Measurements from ENCODE around the gene PPP1R14D.

PPP1R14D gene

GRCh38 chr15:40776537-40777141 is 51.9 kb downstream of the PPP1R14D start:
- DNase-seq = no peak

GRCh38 chr15:40775740-40776536 is 52.6 kb downstream of the PPP1R14D start:
- no peak for DNase-seq

DNA sequence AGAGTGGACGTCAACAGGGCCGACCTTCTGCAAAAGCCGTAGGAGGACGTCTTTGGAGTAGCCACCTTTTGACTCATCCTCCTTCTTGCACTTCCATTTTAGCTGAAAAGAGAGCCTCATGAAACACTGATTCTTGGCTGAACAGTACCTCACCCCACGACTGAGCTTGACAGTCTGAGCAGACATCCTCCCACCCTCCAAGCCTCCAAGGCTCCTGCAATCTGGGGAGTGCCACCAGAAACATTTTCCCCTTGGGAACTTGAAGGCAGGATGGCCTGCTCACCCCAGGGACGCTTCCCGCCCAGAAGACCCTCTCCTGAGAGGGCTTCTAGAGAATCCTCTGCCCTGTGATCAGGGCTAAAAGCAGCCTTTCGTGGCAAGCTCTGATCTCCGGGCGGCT is 53.5 kb downstream of the PPP1R14D start:
- no peak for DNase-seq

DNA sequence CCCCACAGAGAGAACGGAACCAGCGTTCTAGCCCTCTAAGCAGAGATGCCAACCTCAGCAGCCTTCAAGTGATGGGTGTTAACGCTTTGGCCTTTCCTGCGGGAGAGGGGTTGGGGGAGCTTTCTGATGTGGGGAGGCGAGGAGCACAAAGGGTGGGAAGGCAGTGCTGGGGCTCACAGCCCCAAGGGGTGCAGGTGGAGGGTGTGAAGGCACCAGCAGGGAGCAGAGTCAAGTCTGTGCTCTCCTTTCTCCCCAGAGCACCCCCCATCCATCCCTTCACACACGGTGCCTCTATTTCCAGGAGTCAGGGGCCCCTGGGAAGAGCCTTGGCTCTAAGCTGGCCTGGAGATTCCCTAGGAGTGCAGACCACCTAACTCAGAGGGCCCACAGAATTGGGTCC is 54.6 kb downstream of the PPP1R14D start:
- no peak for DNase-seq

DNA sequence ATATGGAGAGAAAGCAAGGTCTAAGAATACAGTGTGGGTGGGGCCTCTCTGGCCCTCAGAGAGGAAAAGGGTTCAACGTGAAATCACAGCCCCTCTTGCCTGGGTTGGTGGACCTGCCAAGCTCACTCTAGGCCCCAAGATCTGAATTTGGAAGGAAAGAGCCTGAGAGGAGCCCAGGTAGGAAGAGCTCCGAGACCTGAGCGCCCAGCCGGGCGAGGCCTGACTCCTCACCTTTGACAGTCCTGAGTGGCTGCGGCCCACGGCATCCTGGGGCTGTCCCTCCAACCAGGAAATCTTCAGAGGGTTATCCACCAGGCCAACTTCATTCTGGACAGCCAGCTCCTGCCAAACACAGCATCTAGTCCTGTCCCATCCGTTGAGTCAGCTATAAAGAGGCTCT is 55.0 kb downstream of the PPP1R14D start:
- no peak for DNase-seq

DNA sequence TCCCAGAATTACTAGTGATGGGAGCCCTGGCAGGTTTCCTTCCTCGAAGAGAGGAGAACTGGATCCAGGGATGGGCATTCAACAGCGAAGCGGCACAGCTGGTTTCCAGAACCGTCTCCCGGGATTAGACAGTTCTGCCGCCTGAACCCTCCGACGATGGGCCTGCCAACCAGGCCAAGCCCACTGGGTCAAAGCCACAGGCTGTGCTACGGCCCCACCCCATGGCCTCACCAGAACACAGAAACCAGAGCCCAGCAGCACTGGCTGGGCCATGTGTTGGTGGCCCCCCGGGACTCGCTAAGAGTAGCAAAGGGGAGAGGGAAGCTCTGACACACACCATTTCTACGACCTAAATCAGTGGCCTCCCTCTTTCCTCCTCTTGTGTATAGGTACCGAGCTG is 56.5 kb downstream of the PPP1R14D start:
- no peak for DNase-seq

GRCh38 chr15:40771242-40771641 is 57.3 kb downstream of the PPP1R14D start:
- DNase-seq = no peak

GRCh38 chr15:40770147-40770721 is 58.3 kb downstream of the PPP1R14D start:
- no peak for DNase-seq

GRCh38 chr15:40769274-40770146 is 59.0 kb downstream of the PPP1R14D start, which contains the start of gene C15orf62:
C15orf62 (plus strand) TSS chr15:40769980; CDS start chr15:40770496, 516 bp downstream.
- no peak for DNase-seq

DNA sequence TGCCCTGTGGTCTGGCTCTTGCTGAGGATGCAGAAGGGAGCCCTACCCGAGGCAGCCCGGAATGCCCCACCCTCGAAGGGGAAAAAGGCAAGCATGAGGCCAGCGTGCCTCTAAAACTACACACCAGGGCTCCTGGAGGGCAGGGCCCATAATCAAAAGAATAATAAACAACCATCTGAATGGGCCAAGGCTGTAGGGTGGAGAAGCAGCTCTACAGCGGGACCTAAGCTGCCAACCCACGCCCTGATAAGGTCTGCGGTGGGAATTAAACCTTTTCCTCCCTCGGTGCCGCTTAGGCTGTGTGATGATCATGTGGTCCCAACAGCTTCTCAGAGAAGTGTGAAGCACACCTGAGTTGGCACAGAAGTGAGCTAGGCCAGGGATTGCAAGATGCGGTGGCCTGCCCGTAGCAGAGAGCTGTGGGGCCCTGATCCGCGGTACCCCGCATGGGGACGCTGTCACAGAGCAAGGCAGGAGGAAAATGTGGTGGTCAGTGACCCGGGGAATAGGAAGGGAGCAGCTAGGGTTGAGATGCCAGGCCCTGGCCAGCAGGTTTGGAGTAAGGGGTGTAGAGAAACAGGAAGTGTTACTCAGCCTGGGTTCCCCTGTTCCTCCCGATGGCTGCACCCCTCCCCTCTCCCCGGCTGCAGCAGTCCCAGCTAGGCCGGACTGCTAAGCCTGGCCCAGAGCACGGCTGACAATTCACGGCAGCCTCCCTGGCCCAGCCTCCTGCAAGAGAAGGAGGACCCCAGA is 59.8 kb downstream of the PPP1R14D start:
- no peak for DNase-seq

DNA sequence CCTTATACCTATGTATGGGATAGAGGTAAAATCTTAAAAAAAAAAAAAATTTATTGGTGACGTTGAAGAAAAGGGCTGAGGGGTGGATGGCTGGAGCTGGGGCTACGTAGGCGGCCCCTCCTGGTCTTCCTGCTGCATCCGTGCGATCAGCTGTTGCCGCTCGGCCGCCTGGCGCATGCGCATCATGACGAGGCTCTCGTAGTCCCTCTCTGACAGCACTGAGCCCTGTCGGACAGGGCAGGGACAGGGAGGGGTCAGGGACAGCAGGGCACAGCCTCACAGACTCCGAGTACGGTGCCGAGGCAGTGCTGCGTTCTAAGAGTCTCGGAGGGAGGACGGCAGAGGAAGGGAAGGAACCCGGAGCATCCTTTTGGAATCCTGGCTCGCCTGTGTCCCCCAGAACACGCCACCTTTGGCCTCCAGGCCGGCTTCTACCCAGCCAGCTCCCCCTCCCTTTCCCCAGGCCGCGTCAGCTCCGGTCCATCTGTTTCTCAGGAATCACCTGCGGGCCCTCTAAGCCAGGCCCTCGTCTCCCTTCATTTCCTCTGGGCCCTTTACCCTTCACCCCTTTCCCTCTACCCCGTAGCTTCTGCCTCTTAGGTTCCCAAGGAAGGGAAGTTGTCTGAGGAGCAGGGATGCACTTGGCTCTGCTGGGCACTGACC is 60.5 kb downstream of the PPP1R14D start:
- DNase-seq = no peak

DNA sequence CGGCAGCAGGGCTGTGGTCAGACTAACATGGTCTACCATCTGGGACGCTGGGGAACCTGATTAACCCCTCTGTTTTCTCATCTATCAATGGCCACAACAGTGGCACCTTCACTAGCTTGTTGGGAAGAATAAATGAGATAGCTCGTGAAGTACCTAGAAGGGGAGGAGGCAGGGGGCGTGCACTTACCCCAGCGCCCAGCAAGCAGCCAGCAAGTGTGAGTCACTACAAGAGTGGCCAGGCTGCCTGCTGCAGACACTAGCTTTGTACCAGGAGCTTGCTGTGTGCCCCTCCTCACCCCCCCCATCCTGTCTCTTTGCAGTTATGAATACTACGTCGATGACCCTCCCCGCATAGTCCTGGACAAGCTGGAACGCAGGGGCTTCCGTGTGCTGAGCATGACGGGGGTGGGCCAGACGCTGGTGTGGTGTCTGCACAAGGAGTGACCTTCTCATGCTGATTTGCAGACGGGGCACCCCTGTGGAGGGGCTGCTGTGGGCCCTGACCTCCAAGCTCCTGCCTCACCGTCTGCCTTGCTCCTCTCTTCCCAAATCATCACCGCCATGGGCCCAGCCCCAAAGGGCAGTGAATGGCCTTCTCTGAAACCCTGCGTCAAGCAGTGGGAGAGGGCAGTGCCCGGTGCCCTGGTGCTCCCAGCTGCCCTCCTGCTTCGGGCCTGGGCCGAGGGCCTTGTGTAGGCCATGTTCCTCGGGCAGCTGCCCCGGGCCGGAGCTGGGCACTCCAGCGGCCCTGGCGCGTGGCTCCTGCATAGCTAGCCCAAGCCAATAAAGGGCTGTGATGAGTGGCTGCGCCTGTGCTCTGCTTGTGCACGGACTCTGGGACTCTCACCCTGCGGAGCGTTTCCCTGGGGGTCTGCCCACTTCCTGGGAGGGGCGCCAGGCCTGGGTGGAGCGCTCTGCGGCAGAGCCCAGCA is 61.3 kb downstream of the PPP1R14D start:
- no peak for DNase-seq

GRCh38 chr15:40766194-40766815 is 62.2 kb downstream of the PPP1R14D start:
- DNase-seq = no peak

All from NCI-H1417 treated with DMSO at 0.1 percent for 48 hours (cell line).